K562 treated with DMSO at 1 percent for 4 hours (cell line): ENCODE measurements around the gene SPRED1. TPM values are rescaled to one million over a fixed set of nuclear protein-coding genes. Genes with fewer than 3 reads are reported as not detected.

Experiments
- total RNA-seq: library from RNA; unstranded; fragments of 300-600 nt; gene quantifications from 2 replicates; pipeline ENCODE4 v1.2.3, GENCODE V29; 2022; ENCODE audit not compliant: insufficient read depth

The SPRED1 gene
- total RNA-seq, result 6.3 and 7.1 TPM in 2 replicates

DNA sequence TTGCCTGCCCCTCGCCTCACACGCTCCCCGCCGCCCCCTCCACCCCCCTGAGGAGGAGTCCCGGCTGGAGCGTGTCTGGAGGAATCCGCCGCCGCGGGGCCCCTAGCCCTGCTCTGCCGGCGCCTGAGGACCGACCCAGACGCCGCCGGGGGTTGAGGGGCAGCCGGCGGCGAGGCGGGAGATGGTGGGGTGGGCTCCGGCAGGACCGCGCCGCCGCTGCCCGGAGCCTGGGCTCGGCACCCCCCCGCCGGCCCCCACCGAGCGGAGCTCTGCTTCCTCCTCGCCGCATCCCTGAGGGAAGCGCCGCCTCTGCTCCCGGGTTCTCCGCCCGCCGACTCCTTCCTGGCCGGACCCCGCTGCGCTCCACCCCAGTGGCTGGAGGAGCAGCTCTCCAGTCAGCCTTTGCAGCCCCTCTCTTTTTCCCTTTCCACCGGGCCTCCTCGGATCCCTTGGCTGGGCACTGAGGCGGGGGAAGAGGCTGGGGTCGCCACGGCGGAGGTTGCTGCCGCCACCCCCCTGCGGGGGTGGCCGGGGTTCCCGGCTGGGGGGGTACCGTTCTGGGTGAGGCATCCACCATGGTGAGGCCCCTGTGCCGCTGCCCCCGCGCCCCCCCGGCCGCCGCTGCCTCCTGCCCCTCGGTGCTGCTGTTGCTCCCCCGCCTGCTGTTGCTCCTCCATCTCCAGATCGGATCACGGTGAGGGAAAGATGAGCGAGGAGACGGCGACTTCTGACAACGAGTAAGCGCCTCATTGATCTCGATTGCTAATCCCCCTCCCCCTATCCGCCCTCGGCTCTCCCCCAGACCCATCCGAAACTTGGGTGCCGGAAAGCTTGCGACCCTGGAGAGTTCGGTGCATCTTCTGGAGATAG, at the start of gene SPRED1:
TSS of gene SPRED1 (plus strand) at position 356 of the 870 bp plus-strand sequence. CDS start at position 706, 350 bp downstream.

Other genes starting within 250 kb of the SPRED1 start
- 5.2 and 7.2 TPM in 2 replicates for gene FAM98B, start 201.3 kb downstream of the SPRED1 start, total RNA-seq